ENCODE data around the gene ZNF74.
"Not testable (repeated sequence)": the region's sequence is repeated elsewhere in the genome, so short reads cannot be mapped to it uniquely, and the experiment has no call there.

ZNF74 gene

DNA sequence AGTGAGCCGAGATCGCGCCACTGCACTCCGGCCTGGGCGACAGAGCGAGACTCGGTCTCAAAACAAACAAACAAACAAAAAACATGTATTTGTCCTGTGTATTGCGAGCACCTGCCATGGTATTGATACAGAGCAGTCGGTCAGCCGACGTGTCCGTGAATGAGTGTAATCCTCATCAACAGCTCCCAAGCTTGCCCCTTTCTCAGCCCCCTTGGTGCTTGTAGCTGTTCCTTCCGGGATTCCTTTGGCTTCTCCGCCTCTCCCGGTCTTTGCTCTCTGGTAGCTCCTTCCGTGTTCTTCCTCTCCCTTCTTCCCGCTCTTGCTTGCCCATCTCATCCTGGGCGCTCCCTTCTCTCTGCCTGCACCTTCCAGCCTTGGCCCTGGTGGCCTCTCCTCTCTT, 10.9 kb downstream of the ZNF74 start:
- Mint-ChIP-seq H3K9me3 (no peaks in the 10 kb centered on the region), H3K27ac (no peak overlapping the region), H3K36me3 (peaks cover 12% of the 10 kb centered on the region), H3K4me1 (peaks cover 8% of the 10 kb centered on the region), H3K4me3 (no peak overlapping the region), H3K27me3 (no peaks in the 10 kb centered on the region)

DNA sequence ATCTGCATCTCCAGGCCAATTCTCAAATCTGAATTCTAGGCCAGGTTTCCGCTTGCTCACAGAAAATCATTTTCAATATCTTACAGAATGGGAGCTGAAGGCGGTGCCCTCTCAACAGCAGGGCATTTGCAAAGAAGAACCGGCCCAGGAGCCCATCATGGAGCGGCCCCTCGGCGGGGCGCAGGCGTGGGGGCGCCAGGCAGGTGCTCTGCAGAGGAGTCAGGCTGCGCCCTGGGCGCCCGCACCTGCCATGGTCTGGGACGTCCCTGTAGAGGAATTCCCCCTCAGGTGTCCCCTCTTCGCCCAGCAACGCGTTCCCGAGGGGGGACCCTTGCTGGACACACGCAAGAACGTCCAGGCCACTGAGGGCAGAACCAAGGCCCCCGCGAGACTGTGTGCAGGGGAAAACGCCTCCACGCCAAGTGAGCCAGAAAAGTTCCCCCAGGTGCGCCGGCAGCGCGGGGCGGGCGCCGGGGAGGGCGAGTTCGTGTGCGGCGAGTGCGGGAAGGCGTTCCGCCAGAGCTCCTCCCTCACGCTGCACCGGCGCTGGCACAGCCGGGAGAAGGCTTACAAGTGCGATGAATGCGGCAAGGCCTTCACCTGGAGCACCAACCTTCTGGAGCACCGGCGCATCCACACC, 11.5 kb downstream of the ZNF74 start:
- Mint-ChIP-seq H3K4me3 (no peak overlapping the region), H3K27me3 (no peaks in the 10 kb centered on the region), H3K27ac (no peak overlapping the region), H3K9me3 (no peaks in the 10 kb centered on the region), H3K4me1 (peaks cover 7% of the 10 kb centered on the region), H3K36me3 (peaks cover 12% of the 10 kb centered on the region)

DNA sequence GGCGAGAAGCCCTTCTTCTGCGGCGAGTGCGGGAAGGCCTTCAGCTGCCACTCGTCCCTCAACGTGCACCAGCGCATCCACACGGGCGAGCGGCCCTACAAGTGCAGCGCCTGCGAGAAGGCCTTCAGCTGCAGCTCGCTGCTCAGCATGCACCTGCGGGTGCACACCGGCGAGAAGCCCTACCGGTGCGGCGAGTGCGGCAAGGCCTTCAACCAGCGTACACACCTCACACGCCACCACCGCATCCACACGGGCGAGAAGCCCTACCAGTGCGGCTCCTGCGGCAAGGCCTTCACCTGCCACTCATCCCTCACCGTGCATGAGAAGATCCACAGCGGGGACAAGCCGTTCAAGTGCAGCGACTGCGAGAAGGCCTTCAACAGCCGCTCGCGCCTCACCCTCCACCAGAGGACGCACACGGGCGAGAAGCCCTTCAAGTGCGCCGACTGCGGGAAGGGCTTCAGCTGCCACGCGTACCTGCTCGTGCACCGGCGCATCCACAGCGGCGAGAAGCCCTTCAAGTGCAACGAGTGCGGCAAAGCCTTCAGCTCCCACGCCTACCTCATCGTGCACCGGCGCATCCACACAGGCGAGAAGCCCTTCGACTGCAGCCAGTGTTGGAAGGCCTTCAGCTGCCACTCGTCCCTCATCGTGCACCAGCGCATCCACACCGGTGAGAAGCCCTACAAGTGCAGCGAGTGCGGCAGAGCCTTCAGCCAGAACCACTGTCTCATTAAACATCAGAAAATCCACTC, 12.2 kb downstream of the ZNF74 start:
- no peak overlapping the region for H3K27ac Mint-ChIP-seq
- H3K4me1 Mint-ChIP-seq, result peaks cover 7% of the 10 kb centered on the region
- H3K27me3 Mint-ChIP-seq, result no peaks in the 10 kb centered on the region
- H3K9me3 Mint-ChIP-seq, result no peaks in the 10 kb centered on the region
- no peak overlapping the region for H3K4me3 Mint-ChIP-seq
- peaks cover 12% of the 10 kb centered on the region for H3K36me3 Mint-ChIP-seq

DNA sequence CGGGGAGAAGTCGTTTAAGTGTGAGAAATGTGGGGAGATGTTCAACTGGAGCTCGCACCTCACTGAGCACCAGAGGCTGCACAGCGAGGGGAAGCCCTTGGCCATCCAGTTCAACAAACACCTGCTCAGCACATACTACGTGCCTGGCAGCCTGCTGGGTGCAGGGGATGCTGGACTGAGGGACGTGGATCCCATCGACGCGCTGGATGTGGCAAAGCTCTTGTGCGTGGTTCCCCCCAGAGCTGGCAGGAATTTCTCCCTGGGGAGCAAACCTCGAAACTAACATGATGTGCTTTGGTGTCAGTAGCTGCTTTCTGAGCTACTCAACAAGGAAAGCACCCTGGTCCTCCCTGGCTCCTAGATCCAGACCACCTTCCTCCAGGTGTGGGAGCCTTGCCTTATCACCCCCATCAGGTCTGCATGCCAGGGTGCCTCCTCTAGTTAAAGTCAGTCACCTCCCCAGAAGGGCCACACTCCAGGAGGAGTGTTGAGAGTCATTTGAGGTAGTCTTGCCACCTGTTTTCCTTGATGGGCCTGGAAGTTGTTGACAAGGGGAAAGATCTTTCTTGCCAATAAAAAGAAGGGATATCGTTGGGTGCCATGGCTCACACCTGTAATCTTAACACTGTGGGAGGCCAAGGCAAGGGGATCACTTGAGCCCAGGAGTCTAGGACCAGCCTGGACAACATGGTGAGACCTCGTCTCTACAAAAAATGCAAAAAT, 12.9 kb downstream of the ZNF74 start:
- H3K27ac Mint-ChIP-seq, result peak overlapping the region; percentile 30
- H3K9me3 Mint-ChIP-seq, result no peaks in the 10 kb centered on the region
- no peak overlapping the region for H3K4me3 Mint-ChIP-seq
- peaks cover 7% of the 10 kb centered on the region for H3K4me1 Mint-ChIP-seq
- peaks cover 12% of the 10 kb centered on the region for H3K36me3 Mint-ChIP-seq
- no peaks in the 10 kb centered on the region for H3K27me3 Mint-ChIP-seq

DNA sequence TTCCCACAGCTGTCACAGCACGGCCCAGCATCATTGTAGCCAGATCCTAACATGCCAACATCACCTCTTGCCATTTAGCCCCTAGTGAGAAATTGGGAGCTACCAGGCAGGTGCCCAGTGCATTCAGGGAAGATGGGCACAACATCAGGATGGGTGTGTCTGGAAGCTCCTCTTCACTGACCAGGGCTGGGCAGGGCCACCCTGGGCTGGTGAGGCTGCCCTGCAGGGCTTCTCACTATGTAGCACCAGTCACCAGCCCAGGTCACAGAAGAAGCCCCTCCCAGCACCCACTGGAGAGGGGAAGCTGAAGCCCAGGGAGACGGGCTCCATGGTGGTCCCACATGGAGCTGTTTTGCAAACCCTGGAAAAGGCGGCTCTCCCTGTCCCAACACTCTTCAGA, 13.9 kb downstream of the ZNF74 start:
- no peaks in the 10 kb centered on the region for H3K9me3 Mint-ChIP-seq
- no peak overlapping the region for H3K4me3 Mint-ChIP-seq
- H3K4me1 Mint-ChIP-seq, result peaks cover 7% of the 10 kb centered on the region
- H3K36me3 Mint-ChIP-seq, result peaks cover 12% of the 10 kb centered on the region
- H3K27ac Mint-ChIP-seq, result no peak overlapping the region
- H3K27me3 Mint-ChIP-seq, result no peaks in the 10 kb centered on the region

DNA sequence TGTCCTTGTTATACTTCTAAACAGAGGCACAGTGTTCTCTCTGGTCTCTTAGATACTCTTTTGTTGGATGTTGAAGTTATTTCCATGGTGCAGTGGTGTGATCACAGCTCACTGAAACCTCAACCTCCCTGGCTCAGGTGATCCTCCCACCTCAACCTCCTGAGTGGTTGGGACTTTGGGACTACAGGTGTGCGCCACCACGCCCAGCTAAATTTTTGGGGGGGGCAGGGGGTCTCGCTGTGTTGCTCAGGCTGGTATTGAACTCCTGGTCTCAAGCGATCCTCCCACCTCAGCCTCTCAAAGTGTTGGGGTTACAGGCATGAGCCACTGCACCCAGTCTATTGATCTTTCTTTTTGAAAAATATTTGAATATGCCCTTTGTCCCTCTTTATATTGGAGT, 14.9 kb downstream of the ZNF74 start:
- H3K36me3 Mint-ChIP-seq, result peaks cover 7% of the 10 kb centered on the region
- no peaks in the 10 kb centered on the region for H3K9me3 Mint-ChIP-seq
- no peaks in the 10 kb centered on the region for H3K4me1 Mint-ChIP-seq
- H3K27me3 Mint-ChIP-seq, result no peaks in the 10 kb centered on the region
- H3K27ac Mint-ChIP-seq, result no peak overlapping the region
- no peak overlapping the region for H3K4me3 Mint-ChIP-seq

DNA sequence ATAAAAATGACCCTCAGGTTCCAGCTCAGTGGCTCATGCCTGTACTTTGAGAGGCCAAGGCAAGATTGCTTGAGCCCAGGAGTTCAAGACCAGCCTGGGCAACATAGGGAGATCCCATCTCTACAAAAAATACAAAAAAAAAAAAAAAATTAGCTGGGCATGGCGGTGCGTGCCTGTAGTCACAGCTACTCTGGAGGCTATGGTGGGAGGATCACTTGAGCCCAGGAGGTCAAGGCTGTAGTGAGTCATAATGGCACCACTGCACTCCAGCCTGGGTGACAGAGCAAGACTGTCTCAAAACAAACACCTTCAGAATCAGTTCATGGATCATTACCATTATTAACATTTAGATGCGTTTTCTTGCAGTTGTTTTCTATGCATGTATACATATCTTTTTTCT, 15.4 kb downstream of the ZNF74 start:
- H3K9me3 Mint-ChIP-seq, result not testable (repeated sequence)

DNA sequence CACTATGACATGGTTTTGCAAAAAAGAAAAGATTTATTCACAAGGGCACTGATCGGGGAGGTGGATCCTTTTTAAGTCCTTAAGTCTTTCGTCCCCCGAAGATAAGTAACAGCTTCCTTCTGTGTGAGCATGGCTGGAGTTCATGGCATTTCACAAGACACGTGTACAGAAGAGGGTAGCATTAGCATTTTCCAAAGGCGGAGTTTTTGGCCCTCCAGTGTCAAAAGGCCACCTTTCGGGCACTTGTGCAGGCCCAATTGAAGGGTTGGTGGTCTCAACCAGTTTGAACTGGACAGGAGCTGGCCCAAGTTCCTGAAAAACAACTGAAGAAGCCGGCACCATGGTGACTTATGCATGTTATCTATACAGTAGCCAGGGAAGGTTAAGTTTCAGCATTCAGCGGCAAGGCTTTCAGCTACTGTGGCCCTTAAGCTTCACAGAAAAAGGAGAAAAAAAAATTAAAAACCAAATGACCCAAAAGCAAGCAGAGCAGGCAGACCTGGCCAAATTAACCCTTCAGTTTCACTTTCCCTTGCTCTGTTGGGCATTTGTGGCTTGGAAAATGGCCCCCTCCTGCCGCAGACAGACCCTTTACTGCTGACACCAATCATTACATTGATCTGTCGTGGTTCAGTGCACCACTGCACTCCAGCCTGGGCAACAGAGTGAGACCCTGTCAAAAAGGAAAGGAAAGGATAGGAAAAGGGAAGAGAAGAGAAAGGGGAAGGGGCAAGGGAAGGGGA, 18.7 kb downstream of the ZNF74 start:
- no peaks in the 10 kb centered on the region for H3K36me3 Mint-ChIP-seq
- no peak overlapping the region for H3K4me3 Mint-ChIP-seq
- no peaks in the 10 kb centered on the region for H3K27me3 Mint-ChIP-seq

More for the DNA sequence above, 15.4 kb downstream of the ZNF74 start:
- not testable (repeated sequence) for H3K36me3 Mint-ChIP-seq, H3K4me1 Mint-ChIP-seq, H3K27ac Mint-ChIP-seq, H3K27me3 Mint-ChIP-seq, H3K4me3 Mint-ChIP-seq

DNA sequence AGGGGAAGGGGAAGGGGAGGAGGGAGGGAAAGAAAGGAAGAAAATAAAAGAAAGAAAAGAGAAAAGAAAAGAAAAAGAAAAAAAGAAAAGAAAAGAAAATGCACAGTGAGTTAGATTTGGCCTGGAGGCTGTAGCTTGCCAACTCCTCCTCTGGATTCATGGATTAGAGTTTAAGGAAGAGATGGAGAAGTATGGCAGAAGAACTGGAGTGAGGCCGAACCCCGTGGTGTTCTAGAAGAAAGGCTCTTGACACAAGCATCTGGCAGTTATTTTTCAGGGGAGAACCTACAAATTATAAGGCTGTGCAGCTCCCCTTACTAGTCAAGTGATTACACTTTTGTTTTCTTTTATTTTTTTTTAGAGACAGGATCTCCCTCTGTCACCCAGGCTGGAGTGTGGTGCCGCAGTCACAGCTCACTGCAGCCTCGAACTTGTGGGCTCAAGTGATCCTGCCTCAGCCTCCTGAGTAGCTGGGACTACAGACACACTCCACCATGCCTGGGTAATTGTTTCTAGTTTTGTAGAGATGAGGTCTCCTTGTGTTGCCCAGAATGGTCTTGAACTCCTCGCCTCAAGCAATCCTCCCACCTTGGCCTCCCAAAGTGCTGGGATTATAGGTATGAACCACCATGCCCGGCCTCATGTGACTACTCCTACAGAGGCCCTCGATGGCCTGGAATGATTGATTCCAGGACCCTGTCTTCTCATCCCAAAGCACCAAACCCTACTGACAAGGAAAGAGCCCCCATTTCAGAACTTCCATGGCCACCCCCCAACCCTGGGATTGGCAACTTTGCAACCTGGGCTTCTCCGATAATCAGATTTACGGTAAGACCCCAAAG, 19.5 kb downstream of the ZNF74 start:
- Mint-ChIP-seq H3K9me3 (no peaks in the 10 kb centered on the region), H3K4me3 (no peak overlapping the region), H3K4me1 (no peaks in the 10 kb centered on the region), H3K36me3 (no peaks in the 10 kb centered on the region), H3K27ac (no peak overlapping the region), H3K27me3 (no peaks in the 10 kb centered on the region)

More for the DNA sequence above, 18.7 kb downstream of the ZNF74 start:
- Mint-ChIP-seq H3K9me3 (no peaks in the 10 kb centered on the region), H3K27ac (no peak overlapping the region), H3K4me1 (no peaks in the 10 kb centered on the region)

DNA sequence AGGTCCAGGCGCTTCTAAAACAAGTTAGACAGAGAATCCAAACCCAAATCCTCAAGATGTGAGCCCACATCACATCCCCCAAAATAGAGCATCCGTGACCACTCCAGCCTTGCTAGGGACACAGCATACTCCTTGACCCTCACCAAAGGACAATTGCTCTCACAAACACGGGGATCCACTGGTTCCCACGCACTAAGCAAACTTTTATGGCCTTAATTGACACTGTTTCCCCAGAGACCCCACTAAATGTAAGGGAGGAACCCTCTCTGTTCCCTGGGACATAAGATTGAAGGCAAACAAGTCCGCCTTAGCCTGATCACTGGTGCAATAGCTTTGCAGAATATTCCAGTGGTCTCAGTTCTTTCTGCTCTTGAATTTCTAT, 20.1 kb downstream of the ZNF74 start:
- Mint-ChIP-seq H3K4me1 (no peaks in the 10 kb centered on the region), H3K27ac (no peak overlapping the region), H3K9me3 (no peaks in the 10 kb centered on the region), H3K36me3 (no peaks in the 10 kb centered on the region), H3K4me3 (no peak overlapping the region), H3K27me3 (no peaks in the 10 kb centered on the region)

DNA sequence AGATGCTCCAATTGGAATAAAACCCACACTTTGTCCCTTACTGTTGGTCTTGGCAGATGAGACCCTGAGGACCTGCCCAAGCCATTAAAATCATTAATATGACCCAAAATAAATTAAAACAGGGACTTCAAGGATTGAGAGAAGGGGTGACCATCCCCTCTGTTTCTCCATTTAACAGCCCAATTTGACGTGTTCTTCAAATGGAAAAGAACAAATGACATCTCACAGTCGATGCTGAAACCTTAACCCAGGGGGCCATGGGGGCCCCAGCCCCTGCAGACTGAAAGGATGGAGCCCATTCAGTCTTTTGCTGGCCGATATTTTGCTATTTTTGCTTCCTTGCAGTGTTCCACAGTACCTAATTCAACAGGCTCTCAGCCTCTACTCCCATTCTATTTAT, 20.5 kb downstream of the ZNF74 start:
- Mint-ChIP-seq H3K36me3 (no peaks in the 10 kb centered on the region), H3K27me3 (no peaks in the 10 kb centered on the region), H3K27ac (no peak overlapping the region)

DNA sequence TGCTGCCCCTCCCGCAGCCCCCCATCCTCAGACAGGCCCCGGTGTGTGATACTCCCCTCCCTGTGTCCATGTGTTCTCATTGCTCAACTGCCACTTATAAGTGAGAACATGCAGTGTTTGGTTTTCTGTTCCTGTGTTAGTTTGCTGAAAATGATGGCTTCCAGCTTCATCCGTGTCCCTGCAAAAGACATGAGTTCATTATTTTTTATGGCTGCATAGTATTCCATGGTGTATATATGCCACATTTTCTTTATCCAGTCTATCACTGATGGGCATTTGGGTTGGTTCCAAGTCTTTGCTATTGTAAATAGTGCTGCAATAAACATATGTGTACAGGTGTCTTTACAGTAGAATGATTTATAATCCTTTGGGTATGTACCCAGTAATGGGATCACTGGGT, 21.3 kb downstream of the ZNF74 start:
- not testable (repeated sequence) for H3K9me3 Mint-ChIP-seq, H3K36me3 Mint-ChIP-seq, H3K4me1 Mint-ChIP-seq, H3K4me3 Mint-ChIP-seq, H3K27me3 Mint-ChIP-seq
- H3K27ac Mint-ChIP-seq, result peak overlapping the region; percentile 31

More for the DNA sequence above, 20.5 kb downstream of the ZNF74 start:
- Mint-ChIP-seq H3K4me3 (no peak overlapping the region), H3K9me3 (no peaks in the 10 kb centered on the region), H3K4me1 (no peaks in the 10 kb centered on the region)

DNA sequence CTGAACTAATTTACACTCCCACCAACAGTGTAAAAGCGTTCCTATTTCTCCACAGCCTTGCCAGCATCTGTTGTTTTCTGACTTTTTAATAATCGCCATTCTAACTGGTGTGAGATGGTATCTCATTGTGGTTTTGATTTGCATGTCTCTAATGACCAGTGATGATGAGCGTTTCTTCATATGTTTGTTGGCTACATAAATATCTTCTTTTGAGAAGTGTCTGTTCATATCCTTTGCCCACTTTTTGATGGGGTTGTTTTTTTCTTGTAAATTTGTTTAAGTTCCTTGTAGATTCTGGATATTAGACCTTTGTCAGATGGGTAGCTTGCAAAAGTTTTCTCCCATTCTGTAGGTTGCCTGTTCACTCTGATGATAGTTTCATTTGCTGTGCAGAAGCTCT, 21.7 kb downstream of the ZNF74 start:
- H3K9me3 Mint-ChIP-seq, H3K36me3 Mint-ChIP-seq, H3K4me1 Mint-ChIP-seq, H3K4me3 Mint-ChIP-seq, H3K27me3 Mint-ChIP-seq: not testable (repeated sequence)
- peak overlapping the region; percentile 43 for H3K27ac Mint-ChIP-seq

DNA sequence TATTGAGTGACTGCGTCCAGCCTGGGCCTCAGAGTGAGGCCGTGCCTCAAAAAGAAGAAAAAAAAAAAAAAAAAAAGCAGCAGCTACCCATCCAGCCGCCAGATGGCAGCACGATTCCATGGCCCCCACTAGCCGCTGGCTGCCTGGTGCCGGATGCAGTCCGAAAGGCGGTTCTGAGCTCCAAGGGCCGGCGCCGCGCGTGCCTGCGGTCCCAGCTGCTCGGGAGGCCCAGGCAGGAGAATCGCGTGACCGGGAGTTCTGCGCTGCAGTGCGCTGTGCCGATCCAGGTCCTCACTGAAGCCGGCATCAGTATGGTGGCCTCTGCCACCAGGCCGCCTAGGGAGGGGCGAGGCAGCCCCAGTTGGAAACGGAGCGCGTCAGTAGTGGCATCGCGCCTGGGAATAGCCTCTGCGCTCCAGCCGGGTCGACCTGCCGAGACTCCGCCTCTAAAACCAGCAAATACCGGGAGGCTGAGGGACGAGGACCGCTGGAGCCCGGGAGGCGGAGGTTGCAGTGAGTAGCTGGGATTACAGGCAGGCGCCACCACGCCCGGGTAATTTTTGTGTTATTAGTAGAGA, 24.3 kb downstream of the ZNF74 start:
- H3K9me3 Mint-ChIP-seq, result no peaks in the 10 kb centered on the region
- H3K27ac Mint-ChIP-seq, result no peak overlapping the region
- H3K27me3 Mint-ChIP-seq, result no peaks in the 10 kb centered on the region
- H3K4me1 Mint-ChIP-seq, result no peaks in the 10 kb centered on the region
- H3K36me3 Mint-ChIP-seq, result no peaks in the 10 kb centered on the region
- H3K4me3 Mint-ChIP-seq, result peak overlapping the region; percentile 12

DNA sequence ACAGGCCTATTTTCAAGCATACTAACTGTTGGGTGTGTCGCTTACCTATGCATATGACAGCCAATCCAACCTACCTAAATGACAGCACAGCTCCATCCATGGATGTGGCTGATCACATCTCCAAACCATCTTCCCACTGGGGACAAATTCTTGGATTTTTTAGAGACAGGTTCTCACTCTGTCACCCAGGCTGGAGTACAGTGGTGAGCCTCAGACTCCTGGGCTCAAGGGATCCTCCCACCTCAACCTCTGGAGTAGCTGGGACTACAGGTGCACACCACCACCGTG, 25.7 kb downstream of the ZNF74 start:
- Mint-ChIP-seq H3K4me3 (no peak overlapping the region), H3K36me3 (no peaks in the 10 kb centered on the region), H3K9me3 (no peaks in the 10 kb centered on the region), H3K27me3 (peaks cover 4% of the 10 kb centered on the region), H3K4me1 (no peaks in the 10 kb centered on the region), H3K27ac (no peak overlapping the region)
